Endothelial cell of umbilical vein (primary cell): ENCODE results near the gene CEP85L. TPM values are rescaled to one million over a fixed set of nuclear protein-coding genes. Genes with fewer than 3 reads are reported as not detected.

ENCODE experiments used
- BruUV-seq: library from RNA; stranded (reverse); fragments of 400-500 nt; replicated peaks from 2 replicates; lab custom pipeline; 2021; lab: Mats Ljungman, UMichigan
- CTCF ChIA-PET: fragments of 300-600, 350-600 bp; sonication (Branson Sonifier 250); formaldehyde crosslinking; loops from one replicate; lab custom pipeline; 2021; ENCODE audit warnings: antibody characterized with exemption, inconsistent platforms; lab: Charles Lee
- POLR2A ChIA-PET: fragments of 300-600, 350-600 bp; sonication (Branson Sonifier 250); formaldehyde crosslinking; loops from one replicate; lab custom pipeline; 2021; ENCODE audit warnings: antibody characterized with exemption, inconsistent platforms; lab: Charles Lee
- DNase-seq: peaks from one replicate; pipeline ENCODE4 v3.0.0-alpha.2; 2011; ENCODE audit warnings: low read depth, low spot score
- FAIRE-seq: peaks from 2 replicates; lab custom pipeline; 2011; peaks lifted over from hg19 to GRCh38; lab: Jason Lieb, UNC
- H2AFZ ChIP-seq: 2 replicates; pipeline ENCODE4 v1.6.0; 2012; ENCODE audit warnings: low read depth, low read length, control low read depth, inconsistent platforms
- H3K27ac ChIP-seq: 2 replicates; pipeline ENCODE4 v1.5.1; 2011; ENCODE audit warnings: low read depth, mild to moderate bottlenecking, control low read depth, low read length, moderate library complexity; ENCODE audit not compliant: insufficient read depth
- H3K27me3 ChIP-seq, 2 experiments: 2 replicates each; pipeline versions ENCODE4 v1.6.0 to v1.6.1; 2011; ENCODE audit warnings: low read length in 2 of 2, mixed read lengths in 1 of 2; ENCODE audit not compliant: control insufficient read depth in 2 of 2, insufficient read depth in 2 of 2
- H3K36me3 ChIP-seq, 2 experiments: 2 replicates in 1 of 2; 3 replicates in 1 of 2; pipeline ENCODE4 v1.5.1; 2011; ENCODE audit warnings: low read length in 2 of 2, mild to moderate bottlenecking in 1 of 2, moderate library complexity in 1 of 2; ENCODE audit not compliant: control insufficient read depth in 2 of 2, insufficient read depth in 2 of 2; ENCODE audit errors: extremely low read depth in 1 of 2
- H3K4me1 ChIP-seq: 3 replicates; pipeline ENCODE4 v1.5.1; 2011; ENCODE audit warnings: mild to moderate bottlenecking, low read length; ENCODE audit not compliant: control insufficient read depth, insufficient read depth; ENCODE audit errors: extremely low read depth
- H3K4me2 ChIP-seq: 2 replicates; pipeline ENCODE4 v1.6.1; 2011; ENCODE audit warnings: low read length, control low read depth, mixed read lengths; ENCODE audit not compliant: insufficient read depth
- H3K4me3 ChIP-seq, 3 experiments: fragments of 200-600 bp in 1 of 3; sonication (generic), shearing (Covaris generic) in 1 of 3; replicated peaks in 1 of 3; 2 replicates each; pipeline ENCODE4 v1.5.1; 2011 to 2016; ENCODE audit warnings: control low read depth in 3 of 3, low read length in 3 of 3, mild to moderate bottlenecking in 2 of 3, inconsistent platforms in 1 of 3, low read depth in 1 of 3, moderate library complexity in 1 of 3; ENCODE audit not compliant: insufficient read depth in 1 of 3
- H3K79me2 ChIP-seq: 2 replicates; pipeline ENCODE4 v1.6.0; 2012; ENCODE audit warnings: low read length, inconsistent platforms; ENCODE audit not compliant: control insufficient read depth, insufficient read depth
- H3K9ac ChIP-seq: replicated peaks from 2 replicates; pipeline ENCODE3; 2011; ENCODE audit warnings: low read length, control low read depth; ENCODE audit not compliant: insufficient read depth; ENCODE audit errors: extremely low read depth
- H3K9me1 ChIP-seq: replicated peaks from 3 replicates; pipeline ENCODE4 v1.6.0; 2011; ENCODE audit warnings: mild to moderate bottlenecking, low read length; ENCODE audit not compliant: control insufficient read depth, insufficient read depth; ENCODE audit errors: extremely low read depth
- H3K9me3 ChIP-seq: replicated peaks from 2 replicates; pipeline ENCODE4 v1.5.1; 2012; ENCODE audit warnings: low read length, inconsistent platforms; ENCODE audit not compliant: control insufficient read depth, insufficient read depth
- H4K20me1 ChIP-seq: replicated peaks from 2 replicates; pipeline ENCODE3; 2011; ENCODE audit warnings: mild to moderate bottlenecking, low read length; ENCODE audit not compliant: control insufficient read depth, insufficient read depth; ENCODE audit errors: extremely low read depth
- CTCF ChIP-seq, 2 donors: IDR thresholded peaks; 1 replicate in 1 of 2; 2 replicates in 1 of 2; pipeline ENCODE4 v1.5.1; 2011; ENCODE audit warnings: low read length in 2 of 2, mild to moderate bottlenecking in 2 of 2, moderate library complexity in 2 of 2, control low read depth in 1 of 2, inconsistent platforms in 1 of 2, low read depth in 1 of 2; ENCODE audit not compliant: insufficient read depth in 1 of 2; ENCODE audit errors: extremely low read depth in 1 of 2
- EZH2 ChIP-seq: IDR thresholded peaks from 2 replicates; pipeline ENCODE4 v1.6.1; 2012; ENCODE audit warnings: borderline replicate concordance, low read depth, mild to moderate bottlenecking, moderate library complexity, low read length, inconsistent platforms; ENCODE audit not compliant: severe bottlenecking
- FOS ChIP-seq: IDR thresholded peaks from 2 replicates; pipeline ENCODE4 v1.6.1; 2011; ENCODE audit warnings: mild to moderate bottlenecking, low read length, moderate library complexity, borderline replicate concordance; ENCODE audit not compliant: insufficient read depth
- GATA2 ChIP-seq: IDR thresholded peaks from 2 replicates; pipeline ENCODE4 v1.7.0; 2011; ENCODE audit warnings: low read depth, mild to moderate bottlenecking, moderate library complexity, mixed read lengths, low read length; ENCODE audit not compliant: insufficient read length, insufficient read depth
- JUN ChIP-seq: IDR thresholded peaks from 2 replicates; pipeline ENCODE4 v1.6.1; 2011; ENCODE audit warnings: borderline replicate concordance, low read depth; ENCODE audit not compliant: insufficient read length, insufficient read depth
- MAX ChIP-seq: IDR thresholded peaks from 2 replicates; pipeline ENCODE4 v1.6.1; 2011; ENCODE audit not compliant: insufficient read depth, insufficient read length
- MYC ChIP-seq: IDR thresholded peaks from one replicate; pipeline ENCODE4 v1.6.1; 2011; ENCODE audit warnings: mild to moderate bottlenecking, low read depth, low read length
- POLR2A ChIP-seq: IDR thresholded peaks from 2 replicates; pipeline ENCODE4 v1.6.1; 2012; ENCODE audit warnings: low read depth, mild to moderate bottlenecking, control low read depth, low read length
- POLR2AphosphoS5 ChIP-seq: IDR thresholded peaks from 2 replicates; pipeline ENCODE4 v1.6.1; 2012; ENCODE audit warnings: low read depth, mild to moderate bottlenecking, control low read depth, low read length, moderate library complexity; ENCODE audit not compliant: insufficient read depth
- dilution Hi-C: fragments of 300-500 bp; cut with MboI; formaldehyde crosslinking; loops from one replicate; pipeline ENCODE4 v1.15.0; 2019; ENCODE audit warnings: low sequenced_read_pairs; ENCODE audit not compliant: extremely low pct_ligation_motif_present
- intact Hi-C: fragments of 100-400 bp; cut with micrococcal nuclease; formaldehyde crosslinking; loops from one replicate; pipeline ENCODE4 v1.10.0; 2022
- polyA plus RNA-seq, 4 experiments: library from polyadenylated mRNA; depleted of rRNA in 3 of 4; stranded (reverse) in 3 of 4; unstranded in 1 of 4; fragments of >200 nt; gene quantifications; 2 replicates each; pipeline versions ENCODE4 v1.2.1 to v1.2.3, GENCODE V29; 2011 to 2012; ENCODE audit warnings: missing spikeins in 1 of 4
- total RNA-seq: library from RNA; stranded (reverse); gene quantifications from 2 replicates; pipeline ENCODE4 v1.2.3, GENCODE V29; 2021

Gene CEP85L
- total and polyA plus RNA-seq, 2 donors (not counting 3 experiments of a cell fraction or from before 2014, with no cell fraction given), result 1.8 to 9.2 TPM

- dilution Hi-C loops (no loop called here), intact Hi-C loops (no loop called here)
- Histone ChIP-seq H4K20me1 (no peaks in the 10 kb centered on the region), H3K4me2 (no peak overlapping the region), H3K9me1 (no peaks in the 10 kb centered on the region), H3K9me3 (no peaks in the 10 kb centered on the region), H3K36me3 (no peaks in the 10 kb centered on the region), H3K27ac (no peak overlapping the region), H3K4me1 (peaks cover 9% of the 10 kb centered on the region), H3K4me3 (no peak overlapping the region), H3K79me2 (peaks cover 14% of the 10 kb centered on the region), H2AFZ (no peak overlapping the region), H3K27me3 (no peaks in the 10 kb centered on the region), H3K9ac (no peak overlapping the region)
- no peak for TF ChIP-seq CTCF (IDR thresholded peaks at IDR 0.05; ENCODE audit: extremely low read depth in 1 of 2, insufficient read depth in 1 of 2, low read depth in 1 of 2, low read length in 2 of 2)
- no peak for TF ChIP-seq POLR2AphosphoS5
- no peak for TF ChIP-seq MAX
- no peak for TF ChIP-seq EZH2
- no peak for TF ChIP-seq MYC
- TF ChIP-seq POLR2A, result no peak
- no peak for TF ChIP-seq FOS
- no peak for TF ChIP-seq JUN
- TF ChIP-seq GATA2, result no peak
- DNase-seq (no peak), FAIRE-seq (no peak)
- ChIA-PET POLR2A (no interaction called here), CTCF (no interaction called here)
- no TSS peak for BruUV-seq
Measured at GRCh38 chr6:118586746-118587485, 64.5 kb downstream of the CEP85L start.
